Endothelial cell of umbilical vein (primary cell): ENCODE results near the gene NAXD.

Experiments used
- EZH2 ChIP-seq: IDR thresholded peaks from 2 replicates; pipeline ENCODE4 v1.6.1; 2012; ENCODE audit warnings: borderline replicate concordance, low read depth, mild to moderate bottlenecking, moderate library complexity, low read length, inconsistent platforms; ENCODE audit not compliant: severe bottlenecking
- FOS ChIP-seq: IDR thresholded peaks from 2 replicates; pipeline ENCODE4 v1.6.1; 2011; ENCODE audit warnings: mild to moderate bottlenecking, low read length, moderate library complexity, borderline replicate concordance; ENCODE audit not compliant: insufficient read depth
- GATA2 ChIP-seq: IDR thresholded peaks from 2 replicates; pipeline ENCODE4 v1.7.0; 2011; ENCODE audit warnings: low read depth, mild to moderate bottlenecking, moderate library complexity, mixed read lengths, low read length; ENCODE audit not compliant: insufficient read length, insufficient read depth
- JUN ChIP-seq: IDR thresholded peaks from 2 replicates; pipeline ENCODE4 v1.6.1; 2011; ENCODE audit warnings: borderline replicate concordance, low read depth; ENCODE audit not compliant: insufficient read length, insufficient read depth
- POLR2A ChIP-seq: IDR thresholded peaks from 2 replicates; pipeline ENCODE4 v1.6.1; 2012; ENCODE audit warnings: low read depth, mild to moderate bottlenecking, control low read depth, low read length
- POLR2AphosphoS5 ChIP-seq: IDR thresholded peaks from 2 replicates; pipeline ENCODE4 v1.6.1; 2012; ENCODE audit warnings: low read depth, mild to moderate bottlenecking, control low read depth, low read length, moderate library complexity; ENCODE audit not compliant: insufficient read depth
- TF ChIP-seq, protein P1 (sequence below), 2 donors: IDR thresholded peaks; 1 replicate in 1 of 2; 2 replicates in 1 of 2; pipeline ENCODE4 v1.5.1; 2011; ENCODE audit warnings: low read length in 2 of 2, mild to moderate bottlenecking in 2 of 2, moderate library complexity in 2 of 2, control low read depth in 1 of 2, inconsistent platforms in 1 of 2, low read depth in 1 of 2; ENCODE audit not compliant: insufficient read depth in 1 of 2; ENCODE audit errors: extremely low read depth in 1 of 2
- TF ChIP-seq, protein P2 (sequence below): IDR thresholded peaks from 2 replicates; pipeline ENCODE4 v1.6.1; 2011; ENCODE audit not compliant: insufficient read depth, insufficient read length

GRCh38 chr13:110589793-110590390 lies 25.5 kb upstream of the NAXD start:
- TF ChIP-seq, protein P1, sequence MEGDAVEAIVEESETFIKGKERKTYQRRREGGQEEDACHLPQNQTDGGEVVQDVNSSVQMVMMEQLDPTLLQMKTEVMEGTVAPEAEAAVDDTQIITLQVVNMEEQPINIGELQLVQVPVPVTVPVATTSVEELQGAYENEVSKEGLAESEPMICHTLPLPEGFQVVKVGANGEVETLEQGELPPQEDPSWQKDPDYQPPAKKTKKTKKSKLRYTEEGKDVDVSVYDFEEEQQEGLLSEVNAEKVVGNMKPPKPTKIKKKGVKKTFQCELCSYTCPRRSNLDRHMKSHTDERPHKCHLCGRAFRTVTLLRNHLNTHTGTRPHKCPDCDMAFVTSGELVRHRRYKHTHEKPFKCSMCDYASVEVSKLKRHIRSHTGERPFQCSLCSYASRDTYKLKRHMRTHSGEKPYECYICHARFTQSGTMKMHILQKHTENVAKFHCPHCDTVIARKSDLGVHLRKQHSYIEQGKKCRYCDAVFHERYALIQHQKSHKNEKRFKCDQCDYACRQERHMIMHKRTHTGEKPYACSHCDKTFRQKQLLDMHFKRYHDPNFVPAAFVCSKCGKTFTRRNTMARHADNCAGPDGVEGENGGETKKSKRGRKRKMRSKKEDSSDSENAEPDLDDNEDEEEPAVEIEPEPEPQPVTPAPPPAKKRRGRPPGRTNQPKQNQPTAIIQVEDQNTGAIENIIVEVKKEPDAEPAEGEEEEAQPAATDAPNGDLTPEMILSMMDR (IDR thresholded peaks at IDR 0.05; ENCODE audit: extremely low read depth in 1 of 2, insufficient read depth in 1 of 2, low read depth in 1 of 2, low read length in 2 of 2), result no peak
- TF ChIP-seq EZH2 (no peak), POLR2A (no peak), POLR2AphosphoS5 (no peak), FOS (no peak), GATA2 (no peak), JUN (no peak)
- TF ChIP-seq, protein P2, sequence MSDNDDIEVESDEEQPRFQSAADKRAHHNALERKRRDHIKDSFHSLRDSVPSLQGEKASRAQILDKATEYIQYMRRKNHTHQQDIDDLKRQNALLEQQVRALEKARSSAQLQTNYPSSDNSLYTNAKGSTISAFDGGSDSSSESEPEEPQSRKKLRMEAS, result no peak
